Type B pancreatic cell (in vitro differentiated cells): ENCODE measurements around the gene FBN1. TPM values are rescaled to one million over a fixed set of nuclear protein-coding genes. Genes with fewer than 3 reads are reported as not detected.

ENCODE experiments used
- DNase-seq: peaks from one replicate; pipeline ENCODE4 v3.0.0; 2021; ENCODE audit warnings: mixed read lengths; ENCODE audit not compliant: unreplicated experiment; ENCODE audit errors: extremely low spot score
- H3K27ac Mint-ChIP-seq: 2 replicates; pipeline ENCODE4 v1.8.0; 2021; ENCODE audit warnings: mild to moderate bottlenecking, mixed read lengths
- H3K27me3 Mint-ChIP-seq: 2 replicates; pipeline ENCODE4 v1.8.0; 2021; ENCODE audit warnings: mixed read lengths
- H3K36me3 Mint-ChIP-seq: 2 replicates; pipeline ENCODE4 v1.8.0; 2021; ENCODE audit warnings: mixed read lengths
- H3K4me1 Mint-ChIP-seq: one replicate; pipeline ENCODE4 v1.8.0; 2021; ENCODE audit warnings: mixed read lengths; ENCODE audit not compliant: unreplicated experiment
- H3K4me3 Mint-ChIP-seq: 2 replicates; pipeline ENCODE4 v1.8.0; 2021; ENCODE audit warnings: mild to moderate bottlenecking, mixed read lengths
- H3K9me3 Mint-ChIP-seq: 2 replicates; pipeline ENCODE4 v1.8.0; 2021; ENCODE audit warnings: mixed read lengths
- CTCF ChIP-seq: fragments of 200-600 bp; sonication (generic); conservative IDR thresholded peaks from 2 replicates; pipeline ENCODE4 v1.5.0; 2021; ENCODE audit warnings: antibody characterized with exemption, mild to moderate bottlenecking
- total RNA-seq: library from RNA; stranded (reverse); gene quantifications from 2 replicates; pipeline ENCODE4 v1.2.1, GENCODE V29; 2021; ENCODE audit warnings: low replicate concordance

The FBN1 gene
- total RNA-seq, 1 donor from 2014 or later, result 58.4 TPM

- no peak overlapping the region for H3K4me3 Mint-ChIP-seq
- no peak overlapping the region for H3K27ac Mint-ChIP-seq
- DNase-seq, result no peak
- no peaks in the 10 kb centered on the region for H3K9me3 Mint-ChIP-seq
- H3K4me1 Mint-ChIP-seq, result peaks cover 22% of the 10 kb centered on the region
- H3K27me3 Mint-ChIP-seq, result peaks cover 28% of the 10 kb centered on the region
- no peaks in the 10 kb centered on the region for H3K36me3 Mint-ChIP-seq
- no peak for TF ChIP-seq CTCF
These were observed 5.4 kb upstream of the FBN1 start for GRCh38 chr15:48650931-48651330.

- Mint-ChIP-seq H3K27ac (no peak overlapping the region), H3K4me1 (peaks cover 27% of the 10 kb centered on the region), H3K36me3 (no peaks in the 10 kb centered on the region), H3K27me3 (peaks cover 47% of the 10 kb centered on the region), H3K4me3 (peak overlapping the region; percentile 22), H3K9me3 (no peaks in the 10 kb centered on the region)
- TF ChIP-seq CTCF, result peak; percentile 40
- DNase-seq, result no peak
These were observed 2.5 kb upstream of the FBN1 start for GRCh38 chr15:48647962-48648361.

- Mint-ChIP-seq H3K9me3 (no peaks in the 10 kb centered on the region), H3K4me1 (peaks cover 25% of the 10 kb centered on the region), H3K27ac (no peak overlapping the region), H3K36me3 (no peaks in the 10 kb centered on the region), H3K27me3 (peaks cover 48% of the 10 kb centered on the region), H3K4me3 (peak overlapping the region; percentile 85)
- no peak for TF ChIP-seq CTCF
- DNase-seq, result no peak
These were observed 822 bp upstream of the FBN1 start for GRCh38 chr15:48646331-48646730.

- Mint-ChIP-seq H3K27ac (no peak overlapping the region), H3K4me3 (peak overlapping the region; percentile 85), H3K27me3 (peaks cover 51% of the 10 kb centered on the region), H3K36me3 (no peaks in the 10 kb centered on the region), H3K9me3 (no peaks in the 10 kb centered on the region), H3K4me1 (peaks cover 26% of the 10 kb centered on the region)
- peak; percentile 79 for DNase-seq
- no peak for TF ChIP-seq CTCF
These were observed 517 bp downstream of the FBN1 start for GRCh38 chr15:48644827-48645557.

- H3K4me3 Mint-ChIP-seq, result peak overlapping the region; percentile 85
- H3K9me3 Mint-ChIP-seq, result no peaks in the 10 kb centered on the region
- no peak for DNase-seq
- TF ChIP-seq CTCF, result no peak
- H3K36me3 Mint-ChIP-seq, result no peaks in the 10 kb centered on the region
- peak overlapping the region; percentile 61 for H3K27ac Mint-ChIP-seq
- H3K27me3 Mint-ChIP-seq, result peaks cover 51% of the 10 kb centered on the region
- H3K4me1 Mint-ChIP-seq, result peaks cover 26% of the 10 kb centered on the region
These were observed 1.1 kb downstream of the FBN1 start for GRCh38 chr15:48644467-48644826.
